GM12878 (cell line): Measurements from ENCODE around the gene MOAP1. TPM values are rescaled to one million over a fixed set of nuclear protein-coding genes. Genes with fewer than 3 reads are reported as not detected.

Experiments used
- ATAC-seq: fragments of 200-7000 bp; cut with Tn5 transposase; 3 replicates; pipeline ENCODE4 v1.9.1; 2020; ENCODE audit warnings: mild to moderate bottlenecking, moderate library complexity
- BruUV-seq: library from RNA; stranded (reverse); fragments of 400-500 nt; replicated peaks from 2 replicates; lab custom pipeline; 2021; lab: Mats Ljungman, UMichigan
- CTCF ChIA-PET: fragments of 300-600 bp; sonication (Branson Sonifier 250); formaldehyde crosslinking; extraction: SDS; loops from one replicate; lab custom pipeline; 2021; ENCODE audit warnings: inconsistent platforms; lab: Yijun Ruan, JAX
- POLR2A ChIA-PET: fragments of 350-600 bp; formaldehyde crosslinking; extraction: SDS; loops from one replicate; lab custom pipeline; 2021; ENCODE audit warnings: inconsistent platforms; lab: Charles Lee
- RAD21 ChIA-PET: fragments of 300-600 bp; sonication (Branson Sonifier 250); formaldehyde crosslinking; loops from one replicate; lab custom pipeline; 2023; ENCODE audit warnings: antibody characterized with exemption; ENCODE audit not compliant: unreplicated experiment; lab: Charles Lee
- SMC1A ChIA-PET: fragments of 300-600 bp; sonication (Branson Sonifier 250); formaldehyde crosslinking; loops from one replicate; lab custom pipeline; 2023; ENCODE audit not compliant: unreplicated experiment, uncharacterized antibody; lab: Charles Lee
- DNase-seq: peaks from one replicate; pipeline ENCODE4 v3.0.0-alpha.2; 2011; ENCODE audit warnings: low read depth, low spot score
- FAIRE-seq: peaks from 3 replicates; lab custom pipeline; 2011; peaks lifted over from hg19 to GRCh38; lab: Jason Lieb, UNC
- H2AFZ ChIP-seq: 2 replicates; pipeline ENCODE4 v1.6.0; 2011; ENCODE audit warnings: low read depth, low read length, control low read depth; ENCODE audit not compliant: control insufficient read depth
- H3K27ac ChIP-seq: 2 replicates; pipeline ENCODE4 v1.5.1; 2011; ENCODE audit warnings: control low read depth; ENCODE audit not compliant: control insufficient read depth, insufficient read depth
- H3K27me3 ChIP-seq, 2 experiments: replicated peaks in 1 of 2; 2 replicates each; pipeline versions ENCODE4 v1.6.0 to v1.6.1; 2011; ENCODE audit warnings: low read length in 1 of 2; ENCODE audit not compliant: control insufficient read depth in 2 of 2, insufficient read depth in 2 of 2
- H3K36me3 ChIP-seq, 2 experiments: 2 replicates each; pipeline ENCODE4 v1.5.1; 2011; ENCODE audit warnings: low read length in 1 of 2; ENCODE audit not compliant: control insufficient read depth in 2 of 2, insufficient read depth in 2 of 2
- H3K4me1 ChIP-seq: 2 replicates; pipeline ENCODE4 v1.6.1; 2011; ENCODE audit warnings: mild to moderate bottlenecking, low read length, moderate library complexity, mixed read lengths; ENCODE audit not compliant: control insufficient read depth, insufficient read depth
- H3K4me2 ChIP-seq: 2 replicates; pipeline ENCODE4 v1.6.0; 2011; ENCODE audit warnings: control low read depth; ENCODE audit not compliant: control insufficient read depth, insufficient read depth
- H3K4me3 ChIP-seq: fragments of 200-600 bp; sonication (generic); 2 replicates; pipeline ENCODE4 v1.5.1; 2016
- H3K79me2 ChIP-seq: 2 replicates; pipeline ENCODE4 v1.6.0; 2011; ENCODE audit warnings: low read length; ENCODE audit not compliant: control insufficient read depth, insufficient read depth
- H3K9ac ChIP-seq: 2 replicates; pipeline ENCODE4 v1.8.0; 2011; ENCODE audit warnings: low read length, control low read depth, mixed read lengths; ENCODE audit not compliant: control insufficient read depth, insufficient read depth
- H3K9me3 ChIP-seq: replicated peaks from 3 replicates; pipeline ENCODE4 v1.5.1; 2011; ENCODE audit warnings: mild to moderate bottlenecking, low read length; ENCODE audit not compliant: control insufficient read depth, insufficient read depth
- H4K20me1 ChIP-seq: 2 replicates; pipeline ENCODE4 v1.6.0; 2011; ENCODE audit not compliant: control insufficient read depth, insufficient read depth
- CHD2 ChIP-seq: IDR thresholded peaks from 2 replicates; pipeline ENCODE4 v1.6.1; 2011; ENCODE audit warnings: low read depth, low read length, improper control_type of control experiment, borderline replicate concordance
- HCFC1 ChIP-seq: fragments of 150-350 bp; IDR thresholded peaks from 2 replicates; pipeline ENCODE4 v1.6.1; 2014; ENCODE audit warnings: low read length
- POLR2AphosphoS2 ChIP-seq: IDR thresholded peaks from 2 replicates; pipeline ENCODE4 v1.6.1; 2011; ENCODE audit warnings: low read depth, mild to moderate bottlenecking, low read length, improper control_type of control experiment, moderate library complexity
- YBX1 ChIP-seq: fragments of 450-650 bp; IDR thresholded peaks from 2 replicates; pipeline ENCODE4 v1.6.1; 2016; ENCODE audit warnings: antibody characterized with exemption
- WGBS: methylation state at CpG from one replicate; pipeline ENCODE4 v1.1.6; 2016; ENCODE audit warnings: low lambda C conversion rate; ENCODE audit not compliant: insufficient replicate concordance, insufficient coverage; ENCODE audit errors: missing lambda C conversion rate; 5-methylcytosine and 5-hydroxymethylcytosine counted together
- in situ Hi-C: fragments of 300-500 bp; cut with MboI; formaldehyde crosslinking; loops from 9 replicates; pipeline ENCODE4 v1.14.3; 2018; ENCODE audit warnings: mixed read lengths
- intact Hi-C: fragments of 100-400 bp; cut with micrococcal nuclease; formaldehyde crosslinking; loops from one replicate; pipeline ENCODE4 v1.14.2; 2022; ENCODE audit not compliant: unreplicated experiment
- polyA plus RNA-seq, 11 experiments: library from polyadenylated mRNA; depleted of rRNA in 4 of 11; unstranded in 6 of 11; stranded (reverse) in 5 of 11; fragments of >200 nt; fragmentation: Nextera tagmentation in 4 of 11; fragmentation: Illumina TruSeq in 1 of 11; extraction: Ambion mirVana in 4 of 11; extraction: Trizol in 1 of 11; gene quantifications; 1 replicate in 1 of 11; 2 replicates in 10 of 11; pipeline versions ENCODE4 v1.2.1 to v1.2.3, GENCODE V29; 2011 to 2016; ENCODE audit warnings: inconsistent platforms in 2 of 11, missing spikeins in 2 of 11, low read depth in 1 of 11
- total RNA-seq, 4 experiments: library from RNA; depleted of rRNA in 3 of 4; stranded (reverse); fragments of >200 nt in 3 of 4; fragmentation: Illumina TruSeq in 1 of 4; extraction: Trizol in 1 of 4; gene quantifications; 2 replicates each; pipeline versions ENCODE4 v1.2.1 to v1.2.3, GENCODE V29; 2013 to 2021
- TF ChIP-seq, protein P1 (sequence below): IDR thresholded peaks from 2 replicates; pipeline ENCODE4 v1.6.1; 2012; ENCODE audit warnings: low read depth, low read length, improper control_type of control experiment

MOAP1 gene
- total and polyA plus RNA-seq, 10 of the 15 experiments (the other 5 are each of a cell fraction or from before 2014, with no cell fraction given): 3.1 to 51.9 (median 11.4) TPM

DNA sequence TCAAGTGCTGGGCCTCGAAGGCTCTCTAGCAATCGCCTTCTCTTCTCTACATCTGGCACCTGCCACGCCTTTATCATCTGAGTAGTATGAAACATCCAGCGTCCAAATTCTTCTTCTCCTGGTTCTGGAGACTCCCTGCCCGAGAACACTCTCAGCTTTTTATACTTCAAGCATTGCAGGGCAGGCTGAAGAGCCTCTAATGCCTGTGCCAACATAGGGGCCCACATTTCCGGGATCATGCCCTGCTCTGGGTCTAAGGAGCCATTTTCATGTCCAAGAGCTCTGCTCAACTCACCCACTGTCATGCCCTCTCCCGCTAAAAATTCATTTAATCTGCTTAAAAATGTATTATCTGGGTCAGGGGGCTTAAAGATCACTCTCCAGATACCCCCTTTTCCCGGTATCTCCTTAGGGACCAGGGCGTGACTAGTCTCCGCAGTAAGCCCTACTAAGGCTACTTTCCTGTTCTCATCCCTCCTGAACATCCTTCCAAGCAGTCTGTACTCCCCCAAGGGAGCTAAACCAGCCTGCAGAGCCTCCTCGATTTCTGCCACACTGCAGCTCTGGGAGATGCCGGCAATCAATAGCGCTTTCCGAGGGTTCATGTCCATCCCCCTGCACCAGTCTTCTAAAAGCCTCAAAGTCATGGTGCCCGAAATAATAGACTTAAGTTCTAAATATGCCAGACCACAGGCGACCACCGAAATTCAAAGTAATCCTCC is 940 bp downstream of the MOAP1 start:
- DNase-seq: no peak
- no peaks in the 10 kb centered on the region for H3K9me3 ChIP-seq
- RAD21 ChIA-PET: interaction anchor here (0.8 to 3.9 kb wide), 7 partner anchors 8 to 363 kb away, joined by 3 to 51 read pairs (median 6); partner anchors contain the start of genes GON7, ITPK1 and UBR7
- peak overlapping the region; percentile 88 for H3K4me3 ChIP-seq
- peak overlapping the region; percentile 93 for H3K9ac ChIP-seq
- H3K27me3 ChIP-seq: no peaks in the 10 kb centered on the region
- POLR2A ChIA-PET: interaction anchor here (1.0 to 3.6 kb wide), 7 partner anchors 9 to 70 kb away, joined by 3 to 38 read pairs (median 4); partner anchors contain the start of genes GON7 and UBR7
- intact Hi-C loops: no loop called here
- SMC1A ChIA-PET: interaction anchor here (0.8 to 3.9 kb wide), 8 partner anchors 9 to 103 kb away, joined by 3 to 29 read pairs (median 3); partner anchors contain the start of genes GON7 and UBR7
- no peaks in the 10 kb centered on the region for H4K20me1 ChIP-seq
- peaks cover 29% of the 10 kb centered on the region for H3K79me2 ChIP-seq
- WGBS: 32% methylated on average over 17 of the region's 17 CpGs
- TF ChIP-seq, protein P1, sequence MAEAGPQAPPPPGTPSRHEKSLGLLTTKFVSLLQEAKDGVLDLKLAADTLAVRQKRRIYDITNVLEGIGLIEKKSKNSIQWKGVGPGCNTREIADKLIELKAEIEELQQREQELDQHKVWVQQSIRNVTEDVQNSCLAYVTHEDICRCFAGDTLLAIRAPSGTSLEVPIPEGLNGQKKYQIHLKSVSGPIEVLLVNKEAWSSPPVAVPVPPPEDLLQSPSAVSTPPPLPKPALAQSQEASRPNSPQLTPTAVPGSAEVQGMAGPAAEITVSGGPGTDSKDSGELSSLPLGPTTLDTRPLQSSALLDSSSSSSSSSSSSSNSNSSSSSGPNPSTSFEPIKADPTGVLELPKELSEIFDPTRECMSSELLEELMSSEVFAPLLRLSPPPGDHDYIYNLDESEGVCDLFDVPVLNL: no peak
- no peak for TF ChIP-seq HCFC1
- 0 out of 2 replicates have a peak, but pooled peaks have one; percentile 4 for TF ChIP-seq POLR2AphosphoS2
- no peak for TF ChIP-seq CHD2
- TF ChIP-seq YBX1: no peak
- no peak for ATAC-seq
- H3K27ac ChIP-seq: peak overlapping the region; percentile 92
- peak overlapping the region; percentile 91 for H3K4me2 ChIP-seq
- BruUV-seq: TSS peak; percentile 82
- peak overlapping the region; percentile 48 for H2AFZ ChIP-seq
- CTCF ChIA-PET: interaction anchor here (0.6 to 5.3 kb wide), 14 partner anchors 8 to 360 kb away, joined by 3 to 48 read pairs (median 4); partner anchors contain the start of genes GON7 and UBR7
- FAIRE-seq: no peak
- no peaks in the 10 kb centered on the region; a peak in 1 of 4 replicates for H3K36me3 ChIP-seq
- in situ Hi-C loops: no loop called here
- H3K4me1 ChIP-seq: peaks cover 9% of the 10 kb centered on the region
